ENCODE measurements around the gene ZNF722. TPM values are rescaled to one million over a fixed set of nuclear protein-coding genes. Genes with fewer than 3 reads are reported as not detected.

Gene ZNF722
- not detected in 5 replicates for total RNA-seq (2022; extraction: Qiagen RNA extraction)

DNA sequence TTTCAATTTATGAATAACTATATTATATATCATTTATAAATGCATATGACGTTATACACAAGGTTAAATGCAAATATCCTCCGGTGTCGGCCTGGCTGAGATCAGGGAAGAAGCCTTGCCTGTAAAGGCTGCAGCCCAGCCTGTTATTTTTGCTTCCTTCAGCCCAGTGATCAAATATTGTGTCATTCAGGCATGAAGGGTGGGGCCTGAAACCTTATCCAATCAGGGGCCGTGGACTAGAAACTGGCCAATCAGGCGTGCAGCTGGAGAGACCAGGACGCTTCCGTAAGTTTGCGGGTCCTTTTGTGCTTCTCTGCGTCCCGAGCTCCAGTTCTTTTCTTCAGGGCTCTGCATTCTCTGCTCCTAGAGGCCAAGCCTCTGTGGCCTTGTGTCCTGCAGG lies at the start of gene ZNF722:
ZNF722 (plus strand) TSS at position 301 of the 400 bp plus-strand sequence. CDS start 113 bp downstream, outside the sequence.

DNA sequence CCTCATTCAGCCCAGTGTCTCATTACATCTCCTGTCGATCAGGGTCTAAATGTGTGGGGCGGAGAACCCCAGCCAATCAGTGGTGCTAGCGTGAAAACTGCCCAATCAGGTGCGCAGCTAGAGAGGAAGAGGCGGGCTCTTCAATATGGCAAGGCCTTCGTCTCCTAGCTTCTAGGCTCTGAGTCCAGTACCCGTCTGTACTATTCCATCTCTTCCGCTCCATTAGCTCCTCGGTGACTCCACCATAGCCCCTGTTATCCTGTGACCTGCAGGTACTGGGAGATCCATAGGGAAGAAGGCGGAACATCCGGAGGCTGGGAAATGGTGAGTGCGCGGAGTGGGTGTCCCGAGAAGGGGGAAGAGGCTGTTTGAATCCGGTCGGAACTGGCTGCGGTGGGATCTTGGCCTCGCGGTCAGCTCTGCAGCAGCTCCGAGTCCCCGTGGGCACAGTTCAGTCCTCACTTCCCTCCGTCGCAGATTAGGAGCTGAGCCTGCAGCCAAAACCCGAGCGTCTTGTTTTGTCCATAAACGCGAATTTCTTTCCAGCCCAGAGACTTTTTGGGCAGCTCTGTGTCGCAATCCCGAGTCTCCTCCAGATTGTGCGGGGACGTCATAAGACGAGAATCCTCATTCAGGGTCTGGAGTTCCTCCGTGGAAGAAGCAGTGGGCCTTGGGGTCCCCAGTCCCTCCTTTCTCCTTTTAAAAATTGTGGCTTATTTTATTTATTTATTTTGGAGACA lies 46.8 kb downstream of the ZNF722 start, which contains the start of gene ZNF727:
ZNF727 (plus strand) TSS at position 134 of the 740 bp plus-strand sequence; CDS start at position 322, 188 bp downstream.

Other genes starting within 250 kb of the ZNF722 start
- gene ZNF727, start 46.6 kb downstream of the ZNF722 start, total RNA-seq (2022; extraction: Qiagen RNA extraction) = not detected in 5 replicates
- gene ZNF735, start 208.4 kb downstream of the ZNF722 start, total RNA-seq (2022; extraction: Qiagen RNA extraction) = not detected in 5 replicates
- gene ZNF679, start 229.6 kb downstream of the ZNF722 start, total RNA-seq (2022; extraction: Qiagen RNA extraction) = not detected in 5 replicates